GM23248 (cell line): ENCODE data around the gene BCAS1. TPM values are rescaled to one million over a fixed set of nuclear protein-coding genes. Genes with fewer than 3 reads are reported as not detected.

Experiments
- DNase-seq: peaks from one replicate; pipeline ENCODE4 v3.0.0-alpha.2; 2015
- H2AFZ ChIP-seq: fragments of 200-600 bp; sonication (generic); 2 replicates; pipeline ENCODE4 v1.6.1; 2016; ENCODE audit warnings: antibody characterized with exemption
- H3F3A ChIP-seq: fragments of 200-600 bp; sonication (generic); 2 replicates; pipeline ENCODE4 v1.6.1; 2016; ENCODE audit warnings: mild to moderate bottlenecking, antibody characterized with exemption, mixed run types; ENCODE audit not compliant: insufficient read depth
- H3K27ac ChIP-seq: fragments of 200-600 bp; sonication (generic); 2 replicates; pipeline ENCODE4 v1.5.1; 2016; ENCODE audit warnings: mild to moderate bottlenecking
- H3K27me3 ChIP-seq: fragments of 200-600 bp; sonication (generic); replicated peaks from 2 replicates; pipeline ENCODE4 v1.6.1; 2016; ENCODE audit warnings: mild to moderate bottlenecking; ENCODE audit not compliant: insufficient read depth
- H3K36me3 ChIP-seq: fragments of 200-600 bp; sonication (generic); 2 replicates; pipeline ENCODE4 v1.6.1; 2016; ENCODE audit warnings: low read depth, mild to moderate bottlenecking
- H3K4me1 ChIP-seq: fragments of 200-600 bp; sonication (generic); 2 replicates; pipeline ENCODE4 v1.6.1; 2016; ENCODE audit warnings: mild to moderate bottlenecking; ENCODE audit not compliant: insufficient read depth
- H3K4me2 ChIP-seq: fragments of 200-600 bp; sonication (generic); one replicate; pipeline ENCODE4 v1.6.1; 2016; ENCODE audit warnings: mild to moderate bottlenecking; ENCODE audit not compliant: unreplicated experiment
- H3K4me3 ChIP-seq: fragments of 200-600 bp; sonication (generic); 2 replicates; pipeline ENCODE4 v1.5.1; 2016; ENCODE audit warnings: mild to moderate bottlenecking
- H3K79me2 ChIP-seq: fragments of 200-600 bp; sonication (generic); 2 replicates; pipeline ENCODE4 v1.6.1; 2016; ENCODE audit warnings: mild to moderate bottlenecking; ENCODE audit not compliant: insufficient read depth
- H3K9ac ChIP-seq: fragments of 200-600 bp; sonication (generic); 2 replicates; pipeline ENCODE4 v1.6.1; 2016; ENCODE audit warnings: mild to moderate bottlenecking
- H3K9me2 ChIP-seq: fragments of 200-600 bp; sonication (generic); 2 replicates; pipeline ENCODE4 v1.6.1; 2016; ENCODE audit warnings: mixed run types, mild to moderate bottlenecking, moderate library complexity; ENCODE audit not compliant: insufficient read depth
- H3K9me3 ChIP-seq: fragments of 200-600 bp; sonication (generic); one replicate; pipeline ENCODE4 v1.6.1; 2017; ENCODE audit warnings: low read depth
- H4K20me1 ChIP-seq: fragments of 200-600 bp; sonication (generic); 2 replicates; pipeline ENCODE4 v1.6.0; 2016; ENCODE audit not compliant: insufficient read depth
- EZH2 ChIP-seq: fragments of 200-600 bp; sonication (generic); IDR thresholded peaks from 2 replicates; pipeline ENCODE4 v1.6.1; 2018; ENCODE audit warnings: antibody characterized with exemption, mild to moderate bottlenecking; ENCODE audit not compliant: insufficient read depth, poor library complexity, severe bottlenecking
- EZH2phosphoT487 ChIP-seq: fragments of 200-600 bp; sonication (generic); IDR thresholded peaks from 2 replicates; pipeline ENCODE4 v1.6.1; 2018; ENCODE audit warnings: antibody characterized with exemption, moderate library complexity, mild to moderate bottlenecking, low read depth; ENCODE audit not compliant: insufficient read depth
- WGBS, 2 experiments: methylation state at CpG; one replicate each; pipeline ENCODE4 v1.1.6; 2015 to 2017; ENCODE audit warnings: low lambda C conversion rate in 2 of 2, low coverage in 1 of 2; ENCODE audit errors: missing lambda C conversion rate in 2 of 2; 5-methylcytosine and 5-hydroxymethylcytosine counted together
- in situ Hi-C: fragments of 300-500 bp; cut with MboI; formaldehyde crosslinking; loops from 2 replicates; pipeline ENCODE4 v1.15.0; 2020
- polyA plus RNA-seq: library from polyadenylated mRNA; unstranded; fragments of >200 nt; fragmentation: Nextera tagmentation; extraction: Ambion mirVana; gene quantifications from 2 replicates; pipeline ENCODE4 v1.2.1, GENCODE V29; 2016
- total RNA-seq: library from RNA; depleted of rRNA; stranded (reverse); fragments of >200 nt; shearing (Covaris generic); gene quantifications from 2 replicates; pipeline ENCODE4 v1.2.3, GENCODE V29; 2014

Gene BCAS1
- total and polyA plus RNA-seq, 2 experiments from 2014 or later, result 0.41 TPM; not detected in 1

GRCh38 chr20:54028276-54029011, 42.0 kb downstream of the BCAS1 start:
- no peaks in the 10 kb centered on the region for H3K36me3 ChIP-seq
- H3K27me3 ChIP-seq, result no peaks in the 10 kb centered on the region
- no peak overlapping the region for H2AFZ ChIP-seq
- TF ChIP-seq EZH2phosphoT487, result no peak
- no peak for TF ChIP-seq EZH2
- no peaks in the 10 kb centered on the region for H3K79me2 ChIP-seq
- no peak overlapping the region for H3K4me3 ChIP-seq
- no peak overlapping the region for H3K27ac ChIP-seq
- no peak overlapping the region for H3K4me2 ChIP-seq
- in situ Hi-C loops, result no loop called here
- peaks cover 21% of the 10 kb centered on the region for H3K4me1 ChIP-seq
- H3K9me3 ChIP-seq, result no peaks in the 10 kb centered on the region
- DNase-seq, result no peak
- no peak overlapping the region for H3K9ac ChIP-seq
- WGBS, 2 experiments, result 77 to 81% methylated on average over 22 of the region's 22 CpGs
- peaks cover 11% of the 10 kb centered on the region for H3F3A ChIP-seq
- no peaks in the 10 kb centered on the region for H4K20me1 ChIP-seq
- no peaks in the 10 kb centered on the region for H3K9me2 ChIP-seq

GRCh38 chr20:54027704-54028103, 42.7 kb downstream of the BCAS1 start:
- no peak overlapping the region for H3K9ac ChIP-seq
- no peak overlapping the region for H3K4me2 ChIP-seq
- no peak for DNase-seq
- no peaks in the 10 kb centered on the region for H3K36me3 ChIP-seq
- no peaks in the 10 kb centered on the region for H3K9me3 ChIP-seq
- no peak overlapping the region for H3K4me3 ChIP-seq
- no peaks in the 10 kb centered on the region for H4K20me1 ChIP-seq
- peaks cover 21% of the 10 kb centered on the region for H3K4me1 ChIP-seq
- 92 to 94% methylated on average over 4 of the region's 4 CpGs for WGBS, 2 experiments
- H3K27me3 ChIP-seq, result no peaks in the 10 kb centered on the region
- no peaks in the 10 kb centered on the region for H3K79me2 ChIP-seq
- in situ Hi-C loops, result no loop called here
- H3K9me2 ChIP-seq, result no peaks in the 10 kb centered on the region
- no peak overlapping the region for H2AFZ ChIP-seq
- TF ChIP-seq EZH2phosphoT487 (no peak), EZH2 (no peak)
- peaks cover 11% of the 10 kb centered on the region for H3F3A ChIP-seq
- no peak overlapping the region for H3K27ac ChIP-seq

DNA sequence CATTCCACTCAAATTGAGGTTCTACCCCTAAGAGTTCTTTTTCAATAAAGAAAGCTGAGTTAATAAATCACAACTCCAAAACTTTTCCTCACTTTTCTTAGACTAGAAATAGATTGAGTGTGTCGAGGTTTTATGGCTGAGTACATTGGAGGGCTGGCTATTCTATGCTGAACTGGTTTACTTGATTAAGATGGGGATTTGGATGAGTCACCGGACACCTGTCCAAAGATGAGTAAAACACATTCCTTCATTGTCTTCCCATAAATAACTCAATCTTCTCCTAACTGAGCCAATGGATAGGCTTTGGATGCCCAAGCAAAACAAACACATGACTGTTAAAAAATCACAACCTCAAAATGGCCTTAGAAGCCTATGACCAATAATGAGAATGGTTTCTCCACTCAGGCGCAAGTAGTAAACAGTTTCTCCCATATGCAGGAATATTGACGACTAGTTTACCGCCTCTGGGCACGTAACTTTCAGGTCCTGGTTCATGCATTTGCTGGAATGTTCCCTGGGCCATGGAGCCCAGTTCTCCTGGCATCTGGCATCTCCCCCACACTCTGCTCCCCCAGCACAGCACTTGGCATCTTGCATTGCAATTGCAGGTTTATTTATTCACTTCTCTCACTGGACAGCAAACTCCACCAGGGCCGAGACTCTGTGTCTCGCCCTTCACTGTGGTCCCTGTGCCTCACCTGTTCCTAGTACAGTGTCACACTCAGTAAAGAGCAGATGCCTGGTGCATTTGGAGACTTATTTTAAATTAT, 43.9 kb downstream of the BCAS1 start:
- 84 to 90% methylated on average over 8 of the region's 8 CpGs for WGBS, 2 experiments
- Histone ChIP-seq H3K36me3 (no peaks in the 10 kb centered on the region), H3K27me3 (no peaks in the 10 kb centered on the region), H3K9me3 (no peaks in the 10 kb centered on the region), H3K9ac (no peak overlapping the region), H3K27ac (no peak overlapping the region), H3K4me1 (peaks cover 21% of the 10 kb centered on the region), H3K4me3 (no peak overlapping the region), H3K9me2 (no peaks in the 10 kb centered on the region), H2AFZ (0 out of 2 replicates have a peak overlapping the region, but pooled peaks have one; percentile 4), H3K79me2 (no peaks in the 10 kb centered on the region), H3F3A (peaks cover 11% of the 10 kb centered on the region), H3K4me2 (peak overlapping the region; percentile 32), H4K20me1 (no peaks in the 10 kb centered on the region)
- in situ Hi-C loops, result no loop called here
- no peak for TF ChIP-seq EZH2
- no peak for TF ChIP-seq EZH2phosphoT487
- DNase-seq, result no peak

DNA sequence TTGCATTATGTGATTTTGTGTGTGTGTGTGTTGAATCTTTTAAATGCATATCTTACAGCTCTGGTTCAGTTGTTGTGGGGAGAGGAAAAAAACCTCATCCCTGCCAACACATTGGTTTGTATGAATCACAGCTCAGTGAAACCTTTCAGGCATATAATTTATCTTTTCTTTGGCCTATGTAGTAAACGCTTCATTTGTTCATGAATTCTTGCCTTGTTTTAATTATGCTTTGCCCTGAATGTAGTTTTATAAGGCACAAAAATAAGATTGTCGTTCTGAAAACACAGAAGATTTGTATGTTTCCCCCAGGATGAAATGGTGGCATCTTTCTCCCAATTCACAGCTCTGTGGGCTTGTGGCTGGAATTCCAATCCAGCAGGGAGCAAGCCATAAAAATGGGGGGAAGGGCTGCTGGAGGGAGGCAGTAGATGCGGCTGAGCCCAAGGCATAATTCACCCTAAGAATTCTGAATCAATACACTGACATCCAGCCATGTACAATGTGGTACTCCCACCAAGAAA, 45.1 kb downstream of the BCAS1 start:
- H3K4me1 ChIP-seq, result peaks cover 21% of the 10 kb centered on the region
- H3K27ac ChIP-seq, result peak overlapping the region; percentile 24
- WGBS, 2 experiments, result 0 to 2% methylated on average over 3 of the region's 3 CpGs
- peaks cover 11% of the 10 kb centered on the region for H3F3A ChIP-seq
- H3K4me3 ChIP-seq, result no peak overlapping the region; the same call in 1 of the 2 replicates
- H3K4me2 ChIP-seq, result peak overlapping the region; percentile 32
- peak; percentile 77 for DNase-seq
- H4K20me1 ChIP-seq, result no peaks in the 10 kb centered on the region
- no peaks in the 10 kb centered on the region for H3K9me2 ChIP-seq
- no peaks in the 10 kb centered on the region for H3K9me3 ChIP-seq
- in situ Hi-C loops, result no loop called here
- H2AFZ ChIP-seq, result peak overlapping the region; percentile 4; the same call in 1 of the 2 replicates
- peak overlapping the region; percentile 8; the same call in 1 of the 2 replicates for H3K9ac ChIP-seq
- TF ChIP-seq EZH2phosphoT487 (no peak), EZH2 (no peak)
- H3K27me3 ChIP-seq, result no peaks in the 10 kb centered on the region
- no peaks in the 10 kb centered on the region for H3K79me2 ChIP-seq
- H3K36me3 ChIP-seq, result no peaks in the 10 kb centered on the region
